Epithelial cell of proximal tubule (primary cell): ENCODE results near the gene CRAMP1. TPM values are rescaled to one million over a fixed set of nuclear protein-coding genes. Genes with fewer than 3 reads are reported as not detected.

Source experiments
- DNase-seq: peaks from one replicate; pipeline ENCODE4 v3.0.0-alpha.2; 2011; ENCODE audit warnings: low read depth
- H3K4me3 ChIP-seq: 2 replicates; pipeline ENCODE4 v1.5.1; 2011; ENCODE audit warnings: low read depth, mild to moderate bottlenecking, low read length
- CTCF ChIP-seq: conservative IDR thresholded peaks from 2 replicates; pipeline ENCODE4 v1.5.1; 2012; ENCODE audit warnings: low read depth, mild to moderate bottlenecking, low read length
- total RNA-seq: library from RNA; depleted of rRNA; stranded (reverse); fragments of >200 nt; gene quantifications from 2 replicates; pipeline ENCODE4 v1.2.3, GENCODE V29; 2015

Gene CRAMP1
- total RNA-seq, 1 donor from 2014 or later = 6.9 TPM

DNA sequence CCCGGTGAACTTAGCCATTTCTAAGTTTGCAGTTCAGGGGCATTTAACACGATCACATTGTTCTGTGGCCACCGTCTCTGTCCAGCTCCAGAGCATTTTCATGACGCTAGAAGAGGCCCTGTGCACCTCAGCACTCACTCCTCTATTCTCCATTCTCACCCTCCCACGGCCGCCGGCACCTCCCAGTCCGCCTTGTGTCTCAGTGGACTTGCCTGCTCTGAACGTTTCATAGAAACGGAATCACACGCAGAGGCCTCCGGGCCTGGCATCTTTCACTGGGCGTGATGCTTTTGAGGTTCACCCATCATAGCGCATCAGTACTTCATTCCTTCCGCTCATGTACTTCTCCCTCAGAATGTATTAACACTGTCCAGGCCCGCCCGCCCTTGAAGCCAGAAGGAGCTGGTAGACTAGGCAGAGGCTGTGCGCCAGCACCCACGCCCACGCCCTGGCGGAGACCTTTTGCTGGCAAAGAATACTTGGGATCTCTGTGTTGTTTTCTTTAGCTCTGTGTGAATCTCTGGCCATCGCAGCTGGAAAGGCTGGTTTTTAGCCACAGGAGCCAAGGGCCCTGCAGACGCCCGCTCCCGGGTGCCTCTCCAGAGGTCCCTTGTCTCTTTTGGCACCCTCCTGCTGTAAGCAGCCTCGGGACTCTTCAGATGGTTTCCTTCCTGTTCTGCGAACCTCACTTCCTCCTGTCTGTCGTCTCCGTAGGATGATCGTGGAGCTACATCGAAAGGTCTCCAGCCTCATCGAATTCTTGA lies 42.5 kb downstream of the CRAMP1 start:
- no peak overlapping the region for H3K4me3 ChIP-seq
- no peak for TF ChIP-seq CTCF
- DNase-seq = no peak

GRCh38 chr16:1655269-1655807 lies 43.2 kb downstream of the CRAMP1 start:
- TF ChIP-seq CTCF = no peak
- H3K4me3 ChIP-seq = no peak overlapping the region
- no peak for DNase-seq

DNA sequence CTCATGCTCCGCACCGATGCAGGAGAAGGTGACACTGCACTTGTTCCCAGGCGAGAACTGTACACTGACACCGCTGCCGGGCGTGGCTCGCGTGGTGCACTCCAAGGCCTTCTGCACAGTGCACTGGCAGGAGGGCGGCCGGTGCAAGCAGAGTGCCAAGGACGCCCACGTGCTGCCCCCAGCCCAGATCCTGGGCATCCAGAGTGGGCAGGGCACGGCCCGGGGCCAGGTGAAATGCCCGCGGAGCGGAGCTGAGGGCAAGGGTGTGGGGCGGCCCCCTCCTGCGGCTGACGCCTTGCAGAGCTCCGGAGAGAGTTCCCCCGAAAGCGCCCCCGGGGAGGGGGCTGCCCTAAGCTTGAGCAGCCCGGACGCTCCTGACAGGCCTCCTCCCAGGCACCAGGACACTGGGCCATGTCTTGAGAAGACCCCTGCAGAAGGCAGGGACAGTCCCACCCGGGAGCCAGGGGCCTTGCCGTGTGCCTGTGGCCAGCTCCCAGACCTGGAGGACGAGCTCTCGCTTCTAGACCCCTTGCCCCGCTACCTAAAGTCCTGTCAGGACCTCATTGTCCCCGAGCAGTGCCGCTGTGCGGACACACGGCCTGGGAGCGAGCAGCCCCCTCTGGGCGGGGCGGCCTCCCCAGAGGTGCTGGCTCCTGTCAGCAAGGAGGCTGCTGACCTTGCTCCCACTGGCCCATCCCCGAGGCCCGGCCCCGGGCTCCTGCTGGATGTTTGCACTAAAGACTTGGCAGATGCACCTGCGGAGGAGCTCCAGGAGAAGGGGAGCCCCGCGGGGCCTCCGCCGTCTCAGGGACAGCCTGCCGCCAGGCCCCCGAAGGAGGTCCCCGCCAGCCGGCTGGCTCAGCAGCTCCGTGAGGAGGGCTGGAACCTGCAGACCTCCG lies 44.0 kb downstream of the CRAMP1 start:
- no peak for DNase-seq
- no peak for TF ChIP-seq CTCF
- H3K4me3 ChIP-seq = no peak overlapping the region

DNA sequence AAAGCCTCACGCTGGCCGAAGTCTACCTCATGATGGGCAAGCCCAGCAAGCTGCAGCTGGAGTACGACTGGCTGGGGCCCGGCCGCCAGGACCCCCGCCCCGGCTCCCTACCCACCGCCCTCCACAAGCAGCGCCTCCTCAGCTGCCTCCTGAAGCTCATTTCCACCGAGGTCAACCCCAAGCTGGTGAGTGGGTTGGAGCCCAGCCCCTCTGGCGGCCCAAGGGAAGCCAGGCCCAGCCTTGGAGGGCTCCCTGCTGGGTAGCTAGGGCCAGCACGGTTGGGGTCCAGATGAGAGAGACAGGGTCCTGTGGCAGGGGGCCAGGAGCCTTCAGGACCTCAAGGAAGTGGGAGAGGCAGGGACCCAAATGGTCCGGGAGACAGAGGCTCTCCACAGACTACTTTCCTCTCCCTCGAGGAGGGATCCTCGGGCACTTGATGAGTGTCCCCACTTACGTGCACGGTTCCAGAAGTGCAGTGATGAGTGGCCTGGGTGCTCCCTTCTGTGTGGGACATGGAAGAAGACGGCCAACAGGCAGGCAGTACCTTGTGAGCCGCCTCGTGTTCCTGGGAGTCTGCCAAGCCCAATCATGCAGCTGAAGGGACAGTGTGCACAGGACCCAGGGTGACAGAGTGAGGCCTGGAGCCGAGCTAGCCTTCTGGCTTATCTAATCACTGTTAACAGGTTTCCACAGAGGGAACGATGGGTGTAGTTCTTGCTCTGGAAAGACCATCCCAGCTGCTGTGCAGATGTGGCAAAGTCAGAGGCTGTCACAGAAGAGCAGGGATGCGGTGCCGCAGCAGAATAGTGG lies 44.9 kb downstream of the CRAMP1 start:
- TF ChIP-seq CTCF = no peak
- H3K4me3 ChIP-seq = no peak overlapping the region
- no peak for DNase-seq

DNA sequence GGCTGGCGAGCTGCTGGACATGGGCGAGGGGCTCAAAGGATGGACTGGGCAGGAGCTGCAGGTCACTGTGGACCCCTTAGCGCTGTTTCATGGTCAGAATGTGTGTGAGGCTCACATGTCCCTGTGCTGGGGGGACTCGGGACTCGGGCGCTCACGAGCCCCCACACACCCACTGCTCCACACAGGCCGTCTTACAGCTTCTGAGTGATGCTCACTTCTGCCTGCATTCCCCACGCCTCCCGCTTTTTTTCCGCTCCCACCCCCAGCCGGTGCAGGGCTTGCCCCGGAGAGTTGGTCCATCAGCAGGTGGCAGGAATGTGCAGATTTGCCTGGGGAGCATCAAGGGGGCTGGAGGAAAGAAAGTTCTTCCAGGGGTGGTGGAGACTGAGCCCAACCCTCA lies 45.7 kb downstream of the CRAMP1 start:
- no peak for DNase-seq
- TF ChIP-seq CTCF = no peak
- no peak overlapping the region for H3K4me3 ChIP-seq

DNA sequence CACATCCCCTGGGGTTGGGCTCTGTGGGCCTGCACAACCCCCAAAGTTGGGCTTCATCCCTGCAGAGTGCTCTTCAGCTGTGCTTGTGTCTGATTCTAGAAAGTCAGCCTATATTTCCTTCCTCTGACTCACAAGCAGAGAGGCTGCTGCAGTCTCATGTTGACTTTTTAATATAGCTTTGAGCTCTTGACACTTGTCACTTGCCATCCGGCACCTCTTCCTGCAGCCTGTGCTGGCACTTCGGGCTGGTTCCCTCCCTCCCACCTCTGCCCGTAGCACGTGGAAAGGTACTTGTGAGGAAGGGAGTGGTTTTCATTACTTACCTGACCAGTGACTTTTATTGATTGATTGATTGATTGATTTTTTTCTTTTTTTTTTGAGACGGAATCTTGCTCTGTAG lies 46.9 kb downstream of the CRAMP1 start:
- no peak overlapping the region for H3K4me3 ChIP-seq
- no peak for DNase-seq
- no peak for TF ChIP-seq CTCF
